GM12878 (cell line): Measurements from ENCODE around the gene ZIC1. TPM values are rescaled to one million over a fixed set of nuclear protein-coding genes. Genes with fewer than 3 reads are reported as not detected.

Source experiments
- ATAC-seq: fragments of 200-7000 bp; cut with Tn5 transposase; 3 replicates; pipeline ENCODE4 v1.9.1; 2020; ENCODE audit warnings: mild to moderate bottlenecking, moderate library complexity
- BruUV-seq: library from RNA; stranded (reverse); fragments of 400-500 nt; replicated peaks from 2 replicates; lab custom pipeline; 2021; lab: Mats Ljungman, UMichigan
- CTCF ChIA-PET: fragments of 300-600 bp; sonication (Branson Sonifier 250); formaldehyde crosslinking; extraction: SDS; loops from one replicate; lab custom pipeline; 2021; ENCODE audit warnings: inconsistent platforms; lab: Yijun Ruan, JAX
- POLR2A ChIA-PET: fragments of 350-600 bp; formaldehyde crosslinking; extraction: SDS; loops from one replicate; lab custom pipeline; 2021; ENCODE audit warnings: inconsistent platforms; lab: Charles Lee
- RAD21 ChIA-PET: fragments of 300-600 bp; sonication (Branson Sonifier 250); formaldehyde crosslinking; loops from one replicate; lab custom pipeline; 2023; ENCODE audit warnings: antibody characterized with exemption; ENCODE audit not compliant: unreplicated experiment; lab: Charles Lee
- SMC1A ChIA-PET: fragments of 300-600 bp; sonication (Branson Sonifier 250); formaldehyde crosslinking; loops from one replicate; lab custom pipeline; 2023; ENCODE audit not compliant: unreplicated experiment, uncharacterized antibody; lab: Charles Lee
- DNase-seq: peaks from one replicate; pipeline ENCODE4 v3.0.0-alpha.2; 2011; ENCODE audit warnings: low read depth, low spot score
- FAIRE-seq: peaks from 3 replicates; lab custom pipeline; 2011; peaks lifted over from hg19 to GRCh38; lab: Jason Lieb, UNC
- H2AFZ ChIP-seq: 2 replicates; pipeline ENCODE4 v1.6.0; 2011; ENCODE audit warnings: low read depth, low read length, control low read depth; ENCODE audit not compliant: control insufficient read depth
- H3K27ac ChIP-seq: 2 replicates; pipeline ENCODE4 v1.5.1; 2011; ENCODE audit warnings: control low read depth; ENCODE audit not compliant: control insufficient read depth, insufficient read depth
- H3K27me3 ChIP-seq, 2 experiments: replicated peaks in 1 of 2; 2 replicates each; pipeline versions ENCODE4 v1.6.0 to v1.6.1; 2011; ENCODE audit warnings: low read length in 1 of 2; ENCODE audit not compliant: control insufficient read depth in 2 of 2, insufficient read depth in 2 of 2
- H3K36me3 ChIP-seq, 2 experiments: 2 replicates each; pipeline ENCODE4 v1.5.1; 2011; ENCODE audit warnings: low read length in 1 of 2; ENCODE audit not compliant: control insufficient read depth in 2 of 2, insufficient read depth in 2 of 2
- H3K4me1 ChIP-seq: 2 replicates; pipeline ENCODE4 v1.6.1; 2011; ENCODE audit warnings: mild to moderate bottlenecking, low read length, moderate library complexity, mixed read lengths; ENCODE audit not compliant: control insufficient read depth, insufficient read depth
- H3K4me2 ChIP-seq: 2 replicates; pipeline ENCODE4 v1.6.0; 2011; ENCODE audit warnings: control low read depth; ENCODE audit not compliant: control insufficient read depth, insufficient read depth
- H3K4me3 ChIP-seq: fragments of 200-600 bp; sonication (generic); 2 replicates; pipeline ENCODE4 v1.5.1; 2016
- H3K79me2 ChIP-seq: 2 replicates; pipeline ENCODE4 v1.6.0; 2011; ENCODE audit warnings: low read length; ENCODE audit not compliant: control insufficient read depth, insufficient read depth
- H3K9ac ChIP-seq: 2 replicates; pipeline ENCODE4 v1.8.0; 2011; ENCODE audit warnings: low read length, control low read depth, mixed read lengths; ENCODE audit not compliant: control insufficient read depth, insufficient read depth
- H3K9me3 ChIP-seq: replicated peaks from 3 replicates; pipeline ENCODE4 v1.5.1; 2011; ENCODE audit warnings: mild to moderate bottlenecking, low read length; ENCODE audit not compliant: control insufficient read depth, insufficient read depth
- H4K20me1 ChIP-seq: 2 replicates; pipeline ENCODE4 v1.6.0; 2011; ENCODE audit not compliant: control insufficient read depth, insufficient read depth
- E2F4 ChIP-seq: IDR thresholded peaks from 2 replicates; pipeline ENCODE4 v1.6.1; 2012; ENCODE audit warnings: low read depth, low read length, improper control_type of control experiment
- FOS ChIP-seq: IDR thresholded peaks from 3 replicates; pipeline ENCODE4 v1.6.1; 2011; ENCODE audit warnings: borderline replicate concordance; ENCODE audit not compliant: insufficient read length; ENCODE audit errors: extremely low read depth
- HDAC2 ChIP-seq: fragments of 200-600 bp; sonication (generic); IDR thresholded peaks from 2 replicates; pipeline ENCODE4 v1.6.1; 2017
- IKZF1 ChIP-seq: fragments of 450-650 bp; conservative IDR thresholded peaks from 2 replicates; pipeline ENCODE4 v1.6.1; 2017; ENCODE audit warnings: antibody characterized with exemption, mild to moderate bottlenecking
- IRF4 ChIP-seq: IDR thresholded peaks from 2 replicates; pipeline ENCODE4 v1.6.1; 2011; ENCODE audit warnings: low read depth, low read length
- JUND ChIP-seq: IDR thresholded peaks from 2 replicates; pipeline ENCODE4 v1.6.1; 2012; ENCODE audit warnings: low read depth, mild to moderate bottlenecking, low read length, improper control_type of control experiment, moderate library complexity
- MYB ChIP-seq: fragments of 150-350 bp; IDR thresholded peaks from 2 replicates; pipeline ENCODE4 v1.6.1; 2014; ENCODE audit warnings: mild to moderate bottlenecking, low read depth, low read length, borderline replicate concordance
- NFIC ChIP-seq: IDR thresholded peaks from 2 replicates; pipeline ENCODE4 v1.6.1; 2012; ENCODE audit warnings: low read depth, mild to moderate bottlenecking, inconsistent platforms, low read length, moderate library complexity
- POLR2AphosphoS5 ChIP-seq: IDR thresholded peaks from 2 replicates; pipeline ENCODE4 v1.6.1; 2011; ENCODE audit warnings: mild to moderate bottlenecking, low read length, inconsistent platforms
- RAD21 ChIP-seq: IDR thresholded peaks from 2 replicates; pipeline ENCODE4 v1.6.1; 2011; ENCODE audit warnings: mild to moderate bottlenecking, low read depth, low read length, moderate library complexity; ENCODE audit not compliant: insufficient read depth
- SMAD5 ChIP-seq: IDR thresholded peaks from 2 replicates; pipeline ENCODE4 v1.6.1; 2016; ENCODE audit warnings: antibody characterized with exemption, low read depth
- SP1 ChIP-seq: IDR thresholded peaks from one replicate; pipeline ENCODE4 v1.6.1; 2011; ENCODE audit warnings: low read depth, low read length
- SUZ12 ChIP-seq: fragments of 200-600 bp; sonication (generic); IDR thresholded peaks from one replicate; pipeline ENCODE4 v1.6.1; 2018; ENCODE audit warnings: antibody characterized with exemption, mild to moderate bottlenecking; ENCODE audit not compliant: unreplicated experiment
- TAF1 ChIP-seq: IDR thresholded peaks from 2 replicates; pipeline ENCODE4 v1.6.1; 2011; ENCODE audit warnings: mild to moderate bottlenecking, low read depth, low read length, borderline replicate concordance
- TCF7 ChIP-seq: IDR thresholded peaks from 2 replicates; pipeline ENCODE4 v1.6.1; 2014; ENCODE audit warnings: antibody characterized with exemption, borderline replicate concordance
- ZNF384 ChIP-seq: IDR thresholded peaks from 2 replicates; pipeline ENCODE4 v1.6.1; 2012; ENCODE audit warnings: low read depth, mild to moderate bottlenecking, low read length, improper control_type of control experiment, borderline replicate concordance
- WGBS: methylation state at CpG from one replicate; pipeline ENCODE4 v1.1.6; 2016; ENCODE audit warnings: low lambda C conversion rate; ENCODE audit not compliant: insufficient replicate concordance, insufficient coverage; ENCODE audit errors: missing lambda C conversion rate; 5-methylcytosine and 5-hydroxymethylcytosine counted together
- in situ Hi-C: fragments of 300-500 bp; cut with MboI; formaldehyde crosslinking; loops from 9 replicates; pipeline ENCODE4 v1.14.3; 2018; ENCODE audit warnings: mixed read lengths
- intact Hi-C: fragments of 100-400 bp; cut with micrococcal nuclease; formaldehyde crosslinking; loops from one replicate; pipeline ENCODE4 v1.14.2; 2022; ENCODE audit not compliant: unreplicated experiment
- polyA plus RNA-seq, 11 experiments: library from polyadenylated mRNA; depleted of rRNA in 4 of 11; unstranded in 6 of 11; stranded (reverse) in 5 of 11; fragments of >200 nt; fragmentation: Nextera tagmentation in 4 of 11; fragmentation: Illumina TruSeq in 1 of 11; extraction: Ambion mirVana in 4 of 11; extraction: Trizol in 1 of 11; gene quantifications; 1 replicate in 1 of 11; 2 replicates in 10 of 11; pipeline versions ENCODE4 v1.2.1 to v1.2.3, GENCODE V29; 2011 to 2016; ENCODE audit warnings: inconsistent platforms in 2 of 11, missing spikeins in 2 of 11, low read depth in 1 of 11
- total RNA-seq, 4 experiments: library from RNA; depleted of rRNA in 3 of 4; stranded (reverse); fragments of >200 nt in 3 of 4; fragmentation: Illumina TruSeq in 1 of 4; extraction: Trizol in 1 of 4; gene quantifications; 2 replicates each; pipeline versions ENCODE4 v1.2.1 to v1.2.3, GENCODE V29; 2013 to 2021

Gene ZIC1
- total and polyA plus RNA-seq, 10 of the 15 experiments (the other 5 are each of a cell fraction or from before 2014, with no cell fraction given): not detected

- ChIA-PET CTCF (interaction anchor here (1.3 kb wide), 1 partner anchor 21 kb away, joined by 3 read pairs; no protein-coding TSS in a partner anchor), SMC1A (no interaction called here), POLR2A (no interaction called here), RAD21 (no interaction called here)
- Histone ChIP-seq H3K36me3 (no peaks in the 10 kb centered on the region), H4K20me1 (no peaks in the 10 kb centered on the region), H2AFZ (no peak overlapping the region), H3K27me3 (peaks cover 9 to 13% of the 10 kb centered on the region in 2 experiments; a peak in 3 of 4 replicates), H3K9me3 (peaks cover 2% of the 10 kb centered on the region; the same call in 2 of the 3 replicates), H3K4me2 (no peak overlapping the region), H3K4me3 (no peak overlapping the region), H3K79me2 (no peaks in the 10 kb centered on the region), H3K9ac (no peak overlapping the region), H3K27ac (no peak overlapping the region), H3K4me1 (no peaks in the 10 kb centered on the region)
- intact Hi-C loops: no loop called here
- FAIRE-seq: no peak
- WGBS: 11% methylated on average over 16 of the region's 16 CpGs
- DNase-seq: no peak
- in situ Hi-C loops: no loop called here
- TF ChIP-seq ZNF384 (no peak), FOS (no peak), E2F4 (no peak), HDAC2 (no peak), NFIC (no peak), SMAD5 (no peak), IKZF1 (no peak), TCF7 (no peak), RAD21 (no peak), POLR2AphosphoS5 (no peak), SUZ12 (no peak), SP1 (no peak), IRF4 (no peak), MYB (no peak), JUND (no peak), TAF1 (no peak)
- no TSS peak for BruUV-seq
- ATAC-seq: no peak
Measured at GRCh38 chr3:147404800-147405230, 4.3 kb upstream of the ZIC1 start.
